Renal pelvis (tissue), 4 donors: ENCODE results near the gene LY6G5C. TPM values are rescaled to one million over a fixed set of nuclear protein-coding genes. Genes with fewer than 3 reads are reported as not detected.
"Not testable (repeated sequence)": the region's sequence is repeated elsewhere in the genome, so short reads cannot be mapped to it uniquely, and the experiment has no call there.

Experiments
- DNase-seq: peaks from one replicate; pipeline ENCODE4 v3.0.0-alpha.2; 2013
- polyA plus RNA-seq, 3 donors: library from polyadenylated mRNA; unstranded; fragments of 120-200 nt; gene quantifications; one replicate each; pipeline ENCODE4 v1.2.1, GENCODE V29; 2013; ENCODE audit not compliant: insufficient read length in 3 of 3

LY6G5C gene
- polyA plus RNA-seq, 3 donors, result 2.6 to 4.3 (median 3.6) TPM

GRCh38 chr6:31717499-31718222 lies 36.8 kb upstream of the LY6G5C start:
- DNase-seq, result no peak

GRCh38 chr6:31715022-31715958 lies 34.4 kb upstream of the LY6G5C start, which contains the start of gene LY6G6D:
LY6G6D (plus strand) TSS chr6:31715348; CDS start chr6:31715356, 8 bp downstream.
- no peak for DNase-seq

GRCh38 chr6:31713991-31714684 lies 33.3 kb upstream of the LY6G5C start:
- peak; percentile 56 for DNase-seq

- no peak for DNase-seq
These were observed 32.6 kb upstream of the LY6G5C start for GRCh38 chr6:31713465-31713864.

- no peak for DNase-seq
These were observed 31.4 kb upstream of the LY6G5C start for GRCh38 chr6:31712296-31712695.

- no peak for DNase-seq
These were observed 30.4 kb upstream of the LY6G5C start for GRCh38 chr6:31711233-31711632.

- no peak for DNase-seq
These were observed 29.8 kb upstream of the LY6G5C start for GRCh38 chr6:31710523-31711219.

GRCh38 chr6:31709157-31709556 lies 28.3 kb upstream of the LY6G5C start:
- not testable (repeated sequence) for DNase-seq

- DNase-seq, result no peak
These were observed 27.4 kb upstream of the LY6G5C start for GRCh38 chr6:31708224-31708623.

GRCh38 chr6:31707701-31708100 lies 26.8 kb upstream of the LY6G5C start:
- DNase-seq, result no peak

GRCh38 chr6:31706599-31706998 lies 25.7 kb upstream of the LY6G5C start, which contains the start of gene LY6G6F:
LY6G6F (plus strand) TSS chr6:31706866; CDS start chr6:31706907, 41 bp downstream.
- DNase-seq, result no peak

- DNase-seq, result no peak
These were observed 25.1 kb upstream of the LY6G5C start for GRCh38 chr6:31705931-31706330.

GRCh38 chr6:31702819-31703716 lies 22.2 kb upstream of the LY6G5C start, which contains the start of gene ABHD16A:
ABHD16A (minus strand) TSS chr6:31703324; CDS start chr6:31703281, 43 bp downstream.
- DNase-seq, result peak; percentile 99

- no peak for DNase-seq
These were observed 21.5 kb upstream of the LY6G5C start for GRCh38 chr6:31702405-31702818.

- DNase-seq, result no peak
These were observed 21.0 kb upstream of the LY6G5C start for GRCh38 chr6:31701666-31702404.

- DNase-seq, result no peak
These were observed 20.0 kb upstream of the LY6G5C start for GRCh38 chr6:31700740-31701401.

GRCh38 chr6:31697555-31697954 lies 16.7 kb upstream of the LY6G5C start:
- DNase-seq, result no peak

GRCh38 chr6:31693535-31693934 lies 12.7 kb upstream of the LY6G5C start:
- no peak for DNase-seq

- DNase-seq, result no peak
These were observed 12.0 kb upstream of the LY6G5C start for GRCh38 chr6:31692886-31693285.
